Neuronal stem cell (in vitro differentiated cells): Measurements from ENCODE around the gene NRG4.

Source experiments
- DNase-seq: peaks from one replicate; pipeline ENCODE4 v3.0.0-alpha.2; 2013; ENCODE audit warnings: low spot score
- H2AFZ ChIP-seq: one replicate; pipeline ENCODE4 v1.6.1; 2013; ENCODE audit warnings: mild to moderate bottlenecking, low read length, inconsistent platforms
- H2AK5ac ChIP-seq: 2 replicates; pipeline ENCODE4 v1.6.1; 2013; ENCODE audit warnings: low read depth, mild to moderate bottlenecking, inconsistent platforms, low read length, moderate library complexity, mixed read lengths
- H2BK120ac ChIP-seq: 2 replicates; pipeline ENCODE4 v1.6.1; 2013; ENCODE audit warnings: low read depth, mild to moderate bottlenecking, inconsistent platforms, low read length, moderate library complexity, mixed read lengths
- H2BK12ac ChIP-seq: one replicate; pipeline ENCODE4 v1.6.1; 2013; ENCODE audit warnings: low read length, inconsistent platforms
- H2BK15ac ChIP-seq: 2 replicates; pipeline ENCODE4 v1.6.1; 2013; ENCODE audit warnings: mild to moderate bottlenecking, low read length, inconsistent platforms, mixed read lengths
- H2BK5ac ChIP-seq: one replicate; pipeline ENCODE4 v1.6.1; 2013; ENCODE audit warnings: inconsistent platforms, mild to moderate bottlenecking, low read length, moderate library complexity
- H3K14ac ChIP-seq: one replicate; pipeline ENCODE4 v1.6.1; 2013; ENCODE audit warnings: low read length, inconsistent platforms
- H3K18ac ChIP-seq: 2 replicates; pipeline ENCODE4 v1.6.1; 2013; ENCODE audit warnings: low read length, inconsistent platforms
- H3K23ac ChIP-seq: 2 replicates; pipeline ENCODE4 v1.6.1; 2013; ENCODE audit warnings: low read depth, mild to moderate bottlenecking, mixed read lengths, low read length, inconsistent platforms; ENCODE audit not compliant: poor library complexity
- H3K27ac ChIP-seq: replicated peaks from 3 replicates; pipeline ENCODE4 v1.5.1; 2013; ENCODE audit warnings: low read length, inconsistent platforms
- H3K27me3 ChIP-seq, 3 experiments: 2 replicates each; pipeline ENCODE4 v1.6.1; 2013; ENCODE audit warnings: low read length in 3 of 3, mild to moderate bottlenecking in 2 of 3, inconsistent platforms in 1 of 3, low read depth in 1 of 3, mixed read lengths in 1 of 3, moderate library complexity in 1 of 3; ENCODE audit not compliant: control insufficient read depth in 3 of 3, insufficient read depth in 3 of 3
- H3K36me3 ChIP-seq, 2 donors: replicated peaks in 1 of 2; 2 replicates each; pipeline ENCODE4 v1.6.1; 2013; ENCODE audit warnings: low read length in 2 of 2; ENCODE audit not compliant: control insufficient read depth in 2 of 2, insufficient read depth in 2 of 2
- H3K4ac ChIP-seq: 2 replicates; pipeline ENCODE4 v1.6.1; 2013; ENCODE audit warnings: inconsistent platforms, mild to moderate bottlenecking, low read length, moderate library complexity
- H3K4me1 ChIP-seq, 2 donors: 1 replicate in 1 of 2; 2 replicates in 1 of 2; pipeline ENCODE4 v1.6.1; 2013; ENCODE audit warnings: low read length in 2 of 2, low read depth in 1 of 2; ENCODE audit not compliant: control insufficient read depth in 2 of 2, insufficient read depth in 1 of 2
- H3K4me2 ChIP-seq: one replicate; pipeline ENCODE4 v1.6.1; 2013; ENCODE audit warnings: mild to moderate bottlenecking, low read length, inconsistent platforms; ENCODE audit not compliant: insufficient read depth, poor library complexity, severe bottlenecking
- H3K4me3 ChIP-seq, 2 donors: 2 replicates each; pipeline ENCODE4 v1.5.1; 2013; ENCODE audit warnings: low read length in 2 of 2, mild to moderate bottlenecking in 2 of 2, inconsistent platforms in 1 of 2, moderate library complexity in 1 of 2
- H3K79me1 ChIP-seq: one replicate; pipeline ENCODE4 v1.6.1; 2013; ENCODE audit warnings: low read depth, mild to moderate bottlenecking, inconsistent platforms, low read length, moderate library complexity
- H3K9ac ChIP-seq: one replicate; pipeline ENCODE4 v1.6.1; 2013; ENCODE audit warnings: mild to moderate bottlenecking, low read depth, low read length, inconsistent platforms; ENCODE audit not compliant: poor library complexity
- H3K9me3 ChIP-seq, 2 donors: replicated peaks in 1 of 2; 2 replicates each; pipeline versions ENCODE3 to v1.6.1; 2013; ENCODE audit warnings: low read length in 2 of 2, mild to moderate bottlenecking in 2 of 2, inconsistent platforms in 1 of 2, low read depth in 1 of 2, mixed read lengths in 1 of 2, moderate library complexity in 1 of 2; ENCODE audit not compliant: control insufficient read depth in 2 of 2, insufficient read depth in 1 of 2
- H4K8ac ChIP-seq: one replicate; pipeline ENCODE4 v1.6.1; 2013; ENCODE audit warnings: low read depth, mild to moderate bottlenecking, inconsistent platforms, low read length, moderate library complexity
- H4K91ac ChIP-seq: one replicate; pipeline ENCODE4 v1.6.1; 2013; ENCODE audit warnings: low read length, low read depth, mild to moderate bottlenecking, inconsistent platforms; ENCODE audit not compliant: poor library complexity
- WGBS, 2 donors: extraction: QIAGEN DNeasy Blood & Tissue Kit; methylation state at CpG; one replicate each; pipeline ENCODE4 v1.1.7; 2013; ENCODE audit warnings: missing lambda C conversion rate in 2 of 2, mixed read lengths in 1 of 2; ENCODE audit not compliant: insufficient read length in 2 of 2, insufficient replicate concordance in 1 of 2; ENCODE audit errors: extremely low coverage in 2 of 2; 5-methylcytosine and 5-hydroxymethylcytosine counted together

Gene NRG4

GRCh38 chr15:76059320-76060117, 47.3 kb upstream of the NRG4 start, which contains the start of gene TMEM266:
TSS of gene TMEM266 (plus strand) at chr15:76059985. CDS start at chr15:76134264, 74,279 bp downstream.
- peak; percentile 83 for DNase-seq

GRCh38 chr15:76058714-76059319, 46.6 kb upstream of the NRG4 start:
- H2BK12ac ChIP-seq: no peak overlapping the region
- peak overlapping the region; percentile 52 to 93 for H3K4me3 ChIP-seq
- peak overlapping the region; percentile 100 for H2AFZ ChIP-seq
- no CpG with 5 or more reads among the region's 18 CpGs for WGBS, 2 donors
- no peak overlapping the region for H2BK5ac ChIP-seq
- no peak overlapping the region for H3K27ac ChIP-seq
- H2BK120ac ChIP-seq: no peak overlapping the region
- H3K4me1 ChIP-seq: peaks cover 5 to 6% of the 10 kb centered on the region in 2 donors
- H3K9me3 ChIP-seq: no peaks in the 10 kb centered on the region
- peaks cover 3 to 60% (median 14%) of the 10 kb centered on the region in 3 experiments for H3K27me3 ChIP-seq
- H3K4me2 ChIP-seq: peak overlapping the region; percentile 86
- H2BK15ac ChIP-seq: no peak overlapping the region
- no peaks in the 10 kb centered on the region for H3K36me3 ChIP-seq
- H2AK5ac ChIP-seq: no peak overlapping the region
- H4K8ac ChIP-seq: no peak overlapping the region
- peak overlapping the region; percentile 50 for H3K9ac ChIP-seq
- no peak overlapping the region for H4K91ac ChIP-seq
- H3K4ac ChIP-seq: no peak overlapping the region
- no peak overlapping the region for H3K14ac ChIP-seq
- peak overlapping the region; percentile 65 for H3K18ac ChIP-seq
- DNase-seq: peak; percentile 15
- no peak overlapping the region for H3K23ac ChIP-seq
- no peaks in the 10 kb centered on the region for H3K79me1 ChIP-seq

More at GRCh38 chr15:76059320-76060117, 47.3 kb upstream of the NRG4 start, which contains the start of gene TMEM266:
- no peaks in the 10 kb centered on the region for H3K36me3 ChIP-seq
- H3K9ac ChIP-seq: peak within 1 kb of the TSS; percentile 50
- H3K9me3 ChIP-seq: no peaks in the 10 kb centered on the region
- H2AFZ ChIP-seq: peak within 1 kb of the TSS; percentile 100
- peak within 1 kb of the TSS; percentile 47 for H3K14ac ChIP-seq
- no peak within 1 kb of the TSS for H3K23ac ChIP-seq
- no peak within 1 kb of the TSS for H4K91ac ChIP-seq
- H2BK120ac ChIP-seq: peak within 1 kb of the TSS; percentile 56
- H3K27me3 ChIP-seq: peaks cover 3 to 67% (median 14%) of the 10 kb centered on the region in 3 experiments
- H3K4me2 ChIP-seq: peak within 1 kb of the TSS; percentile 86
- peak within 1 kb of the TSS; percentile 52 to 93 for H3K4me3 ChIP-seq
- no peak within 1 kb of the TSS for H2AK5ac ChIP-seq
- peak within 1 kb of the TSS; percentile 80 for H3K18ac ChIP-seq
- H2BK15ac ChIP-seq: no peak within 1 kb of the TSS
- peaks cover 5 to 6% of the 10 kb centered on the region in 2 donors for H3K4me1 ChIP-seq
- no peak within 1 kb of the TSS for H2BK5ac ChIP-seq
- no peaks in the 10 kb centered on the region for H3K79me1 ChIP-seq
- no peak within 1 kb of the TSS for H4K8ac ChIP-seq
- H3K27ac ChIP-seq: no peak within 1 kb of the TSS
- no peak within 1 kb of the TSS for H3K4ac ChIP-seq
- no CpG with 5 or more reads among the region's 107 CpGs for WGBS, 2 donors
- H2BK12ac ChIP-seq: no peak within 1 kb of the TSS

- Histone ChIP-seq H3K4ac (no peak overlapping the region), H3K4me3 (no peak overlapping the region), H2AK5ac (no peak overlapping the region), H4K91ac (no peak overlapping the region), H3K23ac (no peak overlapping the region), H3K79me1 (no peaks in the 10 kb centered on the region), H2BK12ac (no peak overlapping the region), H2AFZ (no peak overlapping the region), H3K4me2 (no peak overlapping the region), H3K27ac (no peak overlapping the region), H3K36me3 (no peaks in the 10 kb centered on the region), H3K4me1 (peaks cover 5 to 6% of the 10 kb centered on the region in 2 donors), H3K18ac (no peak overlapping the region), H3K14ac (no peak overlapping the region), H2BK120ac (no peak overlapping the region), H2BK15ac (no peak overlapping the region), H3K9me3 (no peaks in the 10 kb centered on the region), H2BK5ac (no peak overlapping the region), H4K8ac (no peak overlapping the region), H3K27me3 (peaks cover 3 to 46% (median 14%) of the 10 kb centered on the region in 3 experiments), H3K9ac (no peak overlapping the region)
- WGBS, 2 donors: no CpG with 5 or more reads among the region's 7 CpGs
- DNase-seq: peak; percentile 66
Measured at GRCh38 chr15:76057332-76058000, 45.2 kb upstream of the NRG4 start.
